H1 (cell line): Measurements from ENCODE around the gene TSPEAR. TPM values are rescaled to one million over a fixed set of nuclear protein-coding genes. Genes with fewer than 3 reads are reported as not detected.

ENCODE experiments used
- CTCF ChIA-PET: fragments of 300-600 bp; sonication (Branson Sonifier 250); formaldehyde crosslinking; loops from one replicate; lab custom pipeline; 2021; ENCODE audit not compliant: partially characterized antibody; lab: Charles Lee
- POLR2A ChIA-PET: fragments of 300-600 bp; sonication (Branson Sonifier 250); formaldehyde crosslinking; loops from one replicate; lab custom pipeline; 2021; ENCODE audit warnings: inconsistent platforms; ENCODE audit not compliant: partially characterized antibody; lab: Charles Lee
- DNase-seq, 2 experiments: peaks; one replicate each; pipeline versions ENCODE4 v3.0.0 to v3.0.0-alpha.2; 2010 to 2022; ENCODE audit warnings: low spot score in 2 of 2, low read depth in 1 of 2, mixed read lengths in 1 of 2
- FAIRE-seq: peaks from 2 replicates; lab custom pipeline; 2011; peaks lifted over from hg19 to GRCh38; lab: Jason Lieb, UNC
- H2AFZ ChIP-seq: 2 replicates; pipeline ENCODE4 v1.8.1; 2012; ENCODE audit warnings: low read length, inconsistent platforms
- H2AK5ac ChIP-seq: 2 replicates; pipeline ENCODE4 v1.6.1; 2013; ENCODE audit warnings: low read depth, low read length
- H2BK120ac ChIP-seq: replicated peaks from 2 replicates; pipeline ENCODE3; 2013; ENCODE audit warnings: low read depth, low read length, inconsistent platforms
- H2BK12ac ChIP-seq: 2 replicates; pipeline ENCODE4 v1.6.1; 2013; ENCODE audit warnings: low read depth, low read length
- H2BK15ac ChIP-seq: 2 replicates; pipeline ENCODE4 v1.6.1; 2013; ENCODE audit warnings: low read length
- H2BK20ac ChIP-seq: 2 replicates; pipeline ENCODE4 v1.6.1; 2013; ENCODE audit warnings: low read length
- H2BK5ac ChIP-seq: 2 replicates; pipeline ENCODE4 v1.6.1; 2013; ENCODE audit warnings: low read depth, low read length
- H3K14ac ChIP-seq: 2 replicates; pipeline ENCODE4 v1.6.1; 2013; ENCODE audit warnings: inconsistent platforms; ENCODE audit not compliant: insufficient read length
- H3K18ac ChIP-seq: 2 replicates; pipeline ENCODE4 v1.6.1; 2013; ENCODE audit warnings: low read length; ENCODE audit errors: extremely low read depth
- H3K23ac ChIP-seq: 2 replicates; pipeline ENCODE4 v1.6.1; 2013; ENCODE audit warnings: inconsistent platforms; ENCODE audit not compliant: insufficient read length
- H3K23me2 ChIP-seq: 2 replicates; pipeline ENCODE4 v1.6.1; 2013; ENCODE audit warnings: low read depth, low read length
- H3K27ac ChIP-seq: 2 replicates; pipeline ENCODE4 v1.6.1; 2011; ENCODE audit warnings: low read depth, low read length, inconsistent platforms
- H3K27me3 ChIP-seq, 4 experiments: replicated peaks in 1 of 4; 1 replicate in 1 of 4; 2 replicates in 3 of 4; pipeline versions ENCODE4 v1.6.1 to v1.8.1; 2011 to 2013; ENCODE audit warnings: low read length in 3 of 4, mild to moderate bottlenecking in 3 of 4, inconsistent platforms in 2 of 4, mixed read lengths in 2 of 4, moderate library complexity in 1 of 4; ENCODE audit not compliant: control insufficient read depth in 3 of 4, insufficient read depth in 3 of 4; ENCODE audit errors: extremely low read depth in 1 of 4
- H3K36me3 ChIP-seq, 4 experiments: 2 replicates each; pipeline versions ENCODE4 v1.6.1 to v1.8.1; 2011 to 2013; ENCODE audit warnings: mild to moderate bottlenecking in 4 of 4, low read length in 3 of 4, moderate library complexity in 2 of 4, control low read depth in 1 of 4, inconsistent platforms in 1 of 4; ENCODE audit not compliant: insufficient read depth in 4 of 4, control insufficient read depth in 2 of 4
- H3K4ac ChIP-seq: replicated peaks from 2 replicates; pipeline ENCODE3; 2013; ENCODE audit warnings: low read length, low read depth, mixed read lengths, inconsistent platforms; ENCODE audit not compliant: insufficient read length
- H3K4me1 ChIP-seq, 4 experiments: replicated peaks in 1 of 4; 1 replicate in 1 of 4; 2 replicates in 3 of 4; pipeline versions ENCODE4 v1.6.1 to v1.8.1; 2011 to 2013; ENCODE audit warnings: low read length in 3 of 4, inconsistent platforms in 2 of 4, mixed read lengths in 1 of 4; ENCODE audit not compliant: insufficient read depth in 4 of 4, control insufficient read depth in 3 of 4
- H3K4me2 ChIP-seq, 2 experiments: 2 replicates each; pipeline versions ENCODE4 v1.6.1 to v1.8.1; 2011 to 2013; ENCODE audit warnings: low read depth in 2 of 2, low read length in 2 of 2, control low read depth in 1 of 2, inconsistent platforms in 1 of 2, mild to moderate bottlenecking in 1 of 2; ENCODE audit not compliant: insufficient read depth in 1 of 2
- H3K4me3 ChIP-seq, 4 experiments: fragments of 200-600, 300-600 bp in 1 of 4; sonication (generic), shearing (Covaris generic), sonication (Bioruptor Twin) in 1 of 4; 2 replicates each; pipeline versions ENCODE4 v1.5.1 to v1.8.1; 2011 to 2016; ENCODE audit warnings: low read length in 4 of 4, low read depth in 3 of 4, control low read depth in 2 of 4, inconsistent platforms in 2 of 4, mild to moderate bottlenecking in 2 of 4, mixed read lengths in 1 of 4, moderate library complexity in 1 of 4; ENCODE audit not compliant: insufficient read depth in 2 of 4; ENCODE audit errors: extremely low read depth in 1 of 4
- H3K56ac ChIP-seq: replicated peaks from 2 replicates; pipeline ENCODE3; 2013; ENCODE audit warnings: low read depth, mild to moderate bottlenecking, mixed read lengths, low read length, inconsistent platforms; ENCODE audit not compliant: insufficient read length
- H3K79me1 ChIP-seq: 2 replicates; pipeline ENCODE4 v1.6.1; 2013; ENCODE audit warnings: low read depth, low read length, control low read depth
- H3K79me2 ChIP-seq, 2 experiments: 2 replicates each; pipeline versions ENCODE4 v1.6.1 to v1.8.1; 2012 to 2013; ENCODE audit warnings: low read length in 2 of 2, mild to moderate bottlenecking in 2 of 2, inconsistent platforms in 1 of 2; ENCODE audit not compliant: insufficient read depth in 2 of 2, control insufficient read depth in 1 of 2
- H3K9ac ChIP-seq, 4 experiments: replicated peaks in 1 of 4; 1 replicate in 1 of 4; 2 replicates in 3 of 4; pipeline versions ENCODE4 v1.6.1 to v1.8.1; 2011 to 2013; ENCODE audit warnings: low read depth in 3 of 4, low read length in 3 of 4, control low read depth in 2 of 4, mild to moderate bottlenecking in 2 of 4, moderate library complexity in 2 of 4, inconsistent platforms in 1 of 4; ENCODE audit errors: extremely low read depth in 1 of 4
- H3K9me3 ChIP-seq, 2 experiments: 2 replicates each; pipeline versions ENCODE4 v1.6.1 to v1.8.1; 2012 to 2013; ENCODE audit warnings: mild to moderate bottlenecking in 2 of 2, moderate library complexity in 2 of 2, control low read depth in 1 of 2, inconsistent platforms in 1 of 2, low read depth in 1 of 2, low read length in 1 of 2, mixed read lengths in 1 of 2; ENCODE audit not compliant: insufficient read depth in 2 of 2
- H4K20me1 ChIP-seq, 2 experiments: replicated peaks in 1 of 2; 2 replicates each; pipeline versions ENCODE3 to v1.8.1; 2011 to 2013; ENCODE audit warnings: inconsistent platforms in 2 of 2, low read length in 2 of 2, mild to moderate bottlenecking in 1 of 2; ENCODE audit not compliant: insufficient read depth in 2 of 2, control insufficient read depth in 1 of 2
- H4K5ac ChIP-seq: 2 replicates; pipeline ENCODE4 v1.6.1; 2013; ENCODE audit warnings: low read length, low read depth, mixed read lengths, inconsistent platforms; ENCODE audit not compliant: insufficient read length
- H4K8ac ChIP-seq: 2 replicates; pipeline ENCODE4 v1.8.0; 2013; ENCODE audit warnings: mild to moderate bottlenecking, moderate library complexity, low read length, inconsistent platforms; ENCODE audit not compliant: insufficient read depth; ENCODE audit errors: extremely low read depth
- H4K91ac ChIP-seq: replicated peaks from 2 replicates; pipeline ENCODE3; 2013; ENCODE audit warnings: low read length, mixed read lengths, inconsistent platforms; ENCODE audit not compliant: insufficient read length
- NRF1 ChIP-seq: IDR thresholded peaks from 2 replicates; pipeline ENCODE4 v1.6.1; 2011; ENCODE audit warnings: mild to moderate bottlenecking, low read depth, low read length, improper control_type of control experiment
- POLR2AphosphoS5 ChIP-seq: IDR thresholded peaks from 2 replicates; pipeline ENCODE4 v1.6.1; 2011; ENCODE audit warnings: low read depth, low read length
- WGBS, 2 experiments: shearing (Covaris generic) in 1 of 2; methylation state at CpG; one replicate each; pipeline versions ENCODE4 v1.1.6 to v1.1.7; 2013 to 2015; ENCODE audit warnings: low lambda C conversion rate in 2 of 2, mixed read lengths in 2 of 2, inconsistent platforms in 1 of 2, low coverage in 1 of 2, missing lambda C conversion rate in 1 of 2; ENCODE audit not compliant: insufficient replicate concordance in 2 of 2, insufficient coverage in 1 of 2, insufficient read length in 1 of 2; ENCODE audit errors: extremely low coverage in 1 of 2, missing lambda C conversion rate in 1 of 2; 5-methylcytosine and 5-hydroxymethylcytosine counted together
- polyA plus RNA-seq, 7 experiments: library from polyadenylated mRNA; depleted of rRNA in 3 of 7; stranded (reverse) in 5 of 7; unstranded in 2 of 7; fragments of >200 nt in 5 of 7; fragments of 200-250 nt in 2 of 7; gene quantifications; 1 replicate in 5 of 7; 2 replicates in 1 of 7; 4 replicates in 1 of 7; pipeline versions ENCODE4 v1.2.1 to v1.2.3, GENCODE V29; 2011 to 2013; ENCODE audit warnings: missing spikeins in 2 of 7, mixed read lengths in 2 of 7
- total RNA-seq: library from RNA; stranded (reverse); fragmentation: NEBNext Ultra II Directional; extraction: Animal tissue kit (Norgen Biotek cat#: 25700); gene quantifications from 2 replicates; pipeline ENCODE4 v1.2.1, GENCODE V29; 2021

TSPEAR gene
- total and polyA plus RNA-seq, 2 of the 8 experiments (the other 6 are each of a cell fraction or from before 2014, with no cell fraction given), result 0.58 to 0.89 TPM

DNA sequence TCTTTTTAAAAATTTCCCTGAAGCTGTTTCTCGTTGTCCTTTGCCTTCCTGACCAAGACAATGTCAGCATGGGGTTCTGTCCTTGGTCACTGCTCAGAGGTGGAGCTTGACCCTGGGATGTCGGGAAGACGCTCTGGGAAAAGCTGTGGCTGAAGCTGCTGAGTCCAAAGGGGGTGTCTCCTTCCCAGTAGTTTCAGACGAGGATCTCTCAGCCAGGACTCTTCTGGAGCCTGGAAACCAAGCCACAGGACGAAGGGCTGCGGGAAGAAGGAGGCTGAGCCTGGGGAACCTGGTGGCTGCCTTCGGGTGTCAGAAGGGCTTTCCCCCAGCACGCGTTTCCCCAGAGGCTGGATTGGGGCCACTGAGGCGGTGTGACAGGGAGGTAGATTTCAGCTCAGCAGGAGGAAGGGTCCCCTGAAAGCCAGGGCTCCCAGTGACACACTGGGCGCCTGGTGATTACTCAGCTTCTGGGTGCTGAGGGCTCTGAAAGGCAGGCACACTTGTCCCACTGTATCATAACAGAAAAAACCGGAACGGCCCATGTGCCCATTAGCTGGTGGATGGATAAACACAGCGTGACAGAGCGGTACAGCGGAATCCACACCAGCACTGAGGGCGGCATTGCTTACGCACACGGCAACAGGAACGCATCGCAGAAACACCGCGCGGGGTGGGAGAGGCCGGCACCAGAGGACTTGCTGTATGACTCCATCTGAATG is 24.4 kb downstream of the TSPEAR start:
- Histone ChIP-seq H2BK15ac (0 out of 2 replicates have a peak overlapping the region, but pooled peaks have one; percentile 61), H3K23me2 (no peaks in the 10 kb centered on the region), H4K5ac (peak overlapping the region; percentile 32), H3K23ac (no peak overlapping the region), H3K27ac (no peak overlapping the region), H4K91ac (peak overlapping the region; percentile 59), H3K4me3 (no peak overlapping the region), H4K8ac (no peak overlapping the region), H3K79me2 (no peaks in the 10 kb centered on the region), H3K36me3 (no peaks in the 10 kb centered on the region), H2AK5ac (peak overlapping the region; percentile 69), H3K4ac (no peak overlapping the region), H2BK20ac (peak overlapping the region; percentile 86; the same call in 1 of the 2 replicates), H3K9ac (no peak overlapping the region; a peak in 1 of 7 replicates), H3K18ac (peak overlapping the region; percentile 99), H2BK120ac (peak overlapping the region; percentile 31), H3K79me1 (no peaks in the 10 kb centered on the region), H3K56ac (no peak overlapping the region), H3K4me1 (peaks cover 5 to 11% (median 9%) of the 10 kb centered on the region in 4 experiments), H2BK12ac (peak overlapping the region; percentile 68; the same call in 1 of the 2 replicates), H3K27me3 (no peaks in the 10 kb centered on the region), H2AFZ (no peak overlapping the region), H2BK5ac (peak overlapping the region; percentile 78; the same call in 1 of the 2 replicates), H4K20me1 (no peaks in the 10 kb centered on the region), H3K4me2 (peak overlapping the region; percentile 16 to 37; a peak in 2 of 4 replicates), H3K9me3 (no peaks in the 10 kb centered on the region), H3K14ac (no peak overlapping the region)
- TF ChIP-seq POLR2AphosphoS5 (no peak), NRF1 (no peak)
- ChIA-PET CTCF (interaction anchor here (0.8 to 2.5 kb wide), 10 partner anchors 9 to 196 kb away, joined by 3 to 13 read pairs (median 3); partner anchors contain the start of gene KRTAP10-12), POLR2A (no interaction called here)
- 81% methylated on average over 25 of the region's 25 CpGs; no CpG with 5 or more reads in 1 of the 2 experiments for WGBS, 2 experiments
- DNase-seq (no peak), FAIRE-seq (no peak)
